ENCODE results near the gene RPS27L.

- no peak for TF ChIP-seq CTCF (conservative IDR thresholded peaks at IDR 0.05)
- no peak for TF ChIP-seq EZH2 (IDR thresholded peaks at IDR 0.05; ENCODE audit: low read depth)
Observed at GRCh38 chr15:63165166-63165859, 8.0 kb upstream of the RPS27L start.
